Gastrocnemius medialis (tissue), 4 donors: ENCODE data around the gene ITPR1. TPM values are rescaled to one million over a fixed set of nuclear protein-coding genes. Genes with fewer than 3 reads are reported as not detected.

Experiments used
- ATAC-seq, 2 donors: fragments of 150-250 bp; one replicate each; pipeline ENCODE4 v1.9.1; 2016
- DNase-seq, 2 donors: peaks; one replicate each; pipeline ENCODE4 v3.0.0-alpha.2; 2019
- H3K27ac ChIP-seq, 4 donors: fragments of 200-600 bp; sonication (generic); 1 replicate in 1 of 4; 2 replicates in 3 of 4; pipeline ENCODE4 v1.5.1; 2016 to 2018; ENCODE audit warnings: mild to moderate bottlenecking in 2 of 4, moderate library complexity in 1 of 4
- H3K27me3 ChIP-seq, 3 donors: fragments of 200-600 bp; sonication (generic) in 2 of 3; 1 replicate in 1 of 3; 2 replicates in 2 of 3; pipeline versions ENCODE4 v1.5.1 to v1.6.0; 2016 to 2019; ENCODE audit warnings: mild to moderate bottlenecking in 1 of 3, moderate library complexity in 1 of 3
- H3K36me3 ChIP-seq, 2 donors: fragments of 200-600 bp; sonication (generic) in 1 of 2; one replicate each; pipeline ENCODE4 v1.5.1; 2017 to 2018
- H3K4me1 ChIP-seq, 2 donors: fragments of 200-600 bp; sonication (generic) in 1 of 2; one replicate each; pipeline ENCODE4 v1.5.1; 2016 to 2017; ENCODE audit warnings: mild to moderate bottlenecking in 2 of 2
- H3K4me3 ChIP-seq, 4 donors: fragments of 200-600 bp; sonication (generic) in 3 of 4; 1 replicate in 1 of 4; 2 replicates in 3 of 4; pipeline ENCODE4 v1.5.1; 2016 to 2019; ENCODE audit warnings: mild to moderate bottlenecking in 2 of 4
- H3K9me3 ChIP-seq, 3 donors: fragments of 200-600 bp; sonication (generic) in 2 of 3; 1 replicate in 1 of 3; 2 replicates in 2 of 3; pipeline ENCODE4 v1.5.1; 2016 to 2019
- CTCF ChIP-seq, 5 experiments: fragments of 450-650 bp in 3 of 5; fragments of 200-600 bp in 2 of 5; sonication (generic) in 2 of 5; IDR thresholded peaks in 4 of 5; conservative IDR thresholded peaks in 1 of 5; 1 replicate in 4 of 5; 2 replicates in 1 of 5; pipeline ENCODE4 v1.5.1; 2016 to 2019; ENCODE audit warnings: antibody characterized with exemption in 5 of 5, mild to moderate bottlenecking in 3 of 5, moderate library complexity in 3 of 5
- POLR2A ChIP-seq, 2 donors: fragments of 450-650 bp; IDR thresholded peaks; one replicate each; pipeline ENCODE4 v1.6.1; 2017; ENCODE audit warnings: antibody characterized with exemption in 2 of 2, mild to moderate bottlenecking in 2 of 2, moderate library complexity in 2 of 2
- in situ Hi-C, 4 donors: fragments of 200-750 bp; cut with MboI; loops; one replicate each; pipeline versions ENCODE4 v1.15.0 to v1.8.0; 2017; ENCODE audit warnings: low sequenced_read_pairs in 4 of 4
- intact Hi-C: fragments of 100-400 bp; cut with DNase I; formaldehyde crosslinking; loops from one replicate; pipeline ENCODE4 v1.15.1; 2023; ENCODE audit warnings: low total_unique reads
- total RNA-seq, 4 donors: library from RNA; depleted of rRNA; stranded (reverse); fragments of >200 nt; gene quantifications; one replicate each; pipeline versions ENCODE4 v1.1.0 to v1.2.3, GENCODE V29; 2016

The ITPR1 gene
- total RNA-seq, 4 donors from 2014 or later, result 5.5 to 21.7 (median 11.3) TPM

GRCh38 chr3:4534906-4535305, 41.8 kb downstream of the ITPR1 start:
- no peak for DNase-seq
- Histone ChIP-seq H3K27ac (no peak overlapping the region), H3K9me3 (no peaks in the 10 kb centered on the region), H3K4me1 (peaks cover 10 to 19% of the 10 kb centered on the region in 2 donors), H3K27me3 (no peaks in the 10 kb centered on the region), H3K4me3 (no peak overlapping the region), H3K36me3 (no peaks in the 10 kb centered on the region)
- no peak for ATAC-seq
- in situ Hi-C loops (no loop called here), intact Hi-C loops (no loop called here)
- TF ChIP-seq POLR2A (IDR thresholded peaks at IDR 0.05) (no peak), CTCF (IDR thresholded peaks at IDR 0.05 in 4 of 5, conservative IDR thresholded peaks at IDR 0.05 in 1 of 5) (no peak)

- TF ChIP-seq POLR2A (IDR thresholded peaks at IDR 0.05), result no peak
- no peak for TF ChIP-seq CTCF (IDR thresholded peaks at IDR 0.05 in 4 of 5, conservative IDR thresholded peaks at IDR 0.05 in 1 of 5)
Measured at GRCh38 chr3:4536260-4536659, 43.1 kb downstream of the ITPR1 start.

GRCh38 chr3:4540267-4540666, 47.1 kb downstream of the ITPR1 start:
- in situ Hi-C loops (no loop called here), intact Hi-C loops (no loop called here)
- TF ChIP-seq POLR2A (IDR thresholded peaks at IDR 0.05), result no peak
- no peak for TF ChIP-seq CTCF (IDR thresholded peaks at IDR 0.05 in 4 of 5, conservative IDR thresholded peaks at IDR 0.05 in 1 of 5)
- no peaks in the 10 kb centered on the region for H3K27me3 ChIP-seq
- DNase-seq, result no peak
- peaks cover 0 to 5% of the 10 kb centered on the region in 2 donors for H3K4me1 ChIP-seq
- ATAC-seq, result no peak
- no peaks in the 10 kb centered on the region for H3K9me3 ChIP-seq
- H3K4me3 ChIP-seq, result no peak overlapping the region
- no peaks in the 10 kb centered on the region for H3K36me3 ChIP-seq
- no peak overlapping the region for H3K27ac ChIP-seq

More at GRCh38 chr3:4536260-4536659, 43.1 kb downstream of the ITPR1 start:
- Histone ChIP-seq H3K4me1 (peaks cover 10 to 19% of the 10 kb centered on the region in 2 donors), H3K4me3 (no peak overlapping the region), H3K36me3 (no peaks in the 10 kb centered on the region), H3K27me3 (no peaks in the 10 kb centered on the region), H3K9me3 (no peaks in the 10 kb centered on the region), H3K27ac (no peak overlapping the region)
- intact Hi-C loops, result no loop called here
- ATAC-seq (no peak), DNase-seq (no peak)
- in situ Hi-C loops, result no loop called here

GRCh38 chr3:4543110-4543509, 50.0 kb downstream of the ITPR1 start:
- ATAC-seq, result no peak
- intact Hi-C loops (no loop called here), in situ Hi-C loops (no loop called here)
- H3K36me3 ChIP-seq, result no peaks in the 10 kb centered on the region
- no peak for DNase-seq
- no peak overlapping the region for H3K27ac ChIP-seq
- H3K9me3 ChIP-seq, result no peaks in the 10 kb centered on the region
- H3K4me1 ChIP-seq, result no peaks in the 10 kb centered on the region
- no peak for TF ChIP-seq POLR2A (IDR thresholded peaks at IDR 0.05)
- TF ChIP-seq CTCF (IDR thresholded peaks at IDR 0.05 in 4 of 5, conservative IDR thresholded peaks at IDR 0.05 in 1 of 5), result no peak
- no peak overlapping the region for H3K4me3 ChIP-seq
- no peaks in the 10 kb centered on the region for H3K27me3 ChIP-seq
